GM18517 (cell line): ENCODE results near the gene DUSP2.

ENCODE experiments used
- ATAC-seq: cut with Tn5 transposase; IDR thresholded peaks from one replicate; pipeline ENCODE4 v1.9.1; 2021; ENCODE audit warnings: mild to moderate bottlenecking, moderate library complexity; ENCODE audit not compliant: unreplicated experiment

Gene DUSP2

GRCh38 chr2:96103761-96104486, 41.3 kb downstream of the DUSP2 start:
- no peak for ATAC-seq

DNA sequence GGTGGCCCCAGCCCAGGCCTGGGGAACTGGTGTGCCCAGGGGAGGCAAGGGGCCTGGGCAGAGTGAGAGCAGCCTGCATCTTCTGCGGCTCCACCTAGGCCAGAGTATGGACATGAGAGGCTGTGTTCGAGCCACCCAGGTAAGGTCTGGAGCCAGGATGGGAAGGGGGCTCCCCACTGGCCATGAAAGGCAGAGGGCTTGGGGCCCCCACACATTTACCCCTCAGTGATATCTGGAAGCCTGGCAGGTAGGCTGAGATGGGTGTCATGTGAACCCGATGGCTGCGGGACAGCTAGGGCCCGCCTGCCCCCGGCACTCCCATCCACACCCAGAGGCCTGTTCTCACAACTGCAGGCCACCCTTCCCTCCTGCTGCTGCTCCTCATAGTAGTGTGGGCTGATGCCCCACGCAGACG, 42.0 kb downstream of the DUSP2 start:
- no peak for ATAC-seq

DNA sequence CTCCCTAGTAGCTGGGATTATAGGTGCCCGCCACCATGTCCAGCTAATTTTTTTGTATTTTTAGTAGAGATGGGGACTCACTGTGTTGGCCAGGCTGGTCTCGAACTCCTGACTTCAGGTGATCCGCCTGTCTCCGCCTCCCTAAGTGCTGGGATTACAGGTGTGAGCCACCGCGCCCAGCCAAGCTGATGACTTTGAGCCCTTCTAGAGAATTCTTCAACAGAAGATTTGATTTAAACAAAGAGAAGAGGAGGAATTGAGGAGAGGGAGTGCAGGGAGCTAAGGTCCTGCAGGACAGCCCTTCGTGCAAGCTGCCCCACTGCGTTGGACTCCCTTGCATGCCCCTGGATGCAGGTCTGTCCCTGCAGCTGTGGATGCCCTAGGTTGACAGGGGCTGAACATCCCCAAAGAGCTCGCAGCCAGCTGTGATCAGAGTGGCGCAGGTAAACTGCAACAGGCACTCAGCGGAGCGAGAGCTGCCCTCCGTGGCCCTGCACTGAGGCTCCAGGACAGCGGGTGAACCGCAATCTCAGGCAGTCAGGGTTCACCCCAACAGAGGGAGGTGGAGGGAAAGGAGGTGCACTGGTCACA, 42.5 kb downstream of the DUSP2 start:
- ATAC-seq = no peak

- ATAC-seq = no peak
Observed at GRCh38 chr2:96100893-96101304, 44.3 kb downstream of the DUSP2 start.

- no peak for ATAC-seq
Observed at GRCh38 chr2:96099861-96100798, 45.1 kb downstream of the DUSP2 start.

DNA sequence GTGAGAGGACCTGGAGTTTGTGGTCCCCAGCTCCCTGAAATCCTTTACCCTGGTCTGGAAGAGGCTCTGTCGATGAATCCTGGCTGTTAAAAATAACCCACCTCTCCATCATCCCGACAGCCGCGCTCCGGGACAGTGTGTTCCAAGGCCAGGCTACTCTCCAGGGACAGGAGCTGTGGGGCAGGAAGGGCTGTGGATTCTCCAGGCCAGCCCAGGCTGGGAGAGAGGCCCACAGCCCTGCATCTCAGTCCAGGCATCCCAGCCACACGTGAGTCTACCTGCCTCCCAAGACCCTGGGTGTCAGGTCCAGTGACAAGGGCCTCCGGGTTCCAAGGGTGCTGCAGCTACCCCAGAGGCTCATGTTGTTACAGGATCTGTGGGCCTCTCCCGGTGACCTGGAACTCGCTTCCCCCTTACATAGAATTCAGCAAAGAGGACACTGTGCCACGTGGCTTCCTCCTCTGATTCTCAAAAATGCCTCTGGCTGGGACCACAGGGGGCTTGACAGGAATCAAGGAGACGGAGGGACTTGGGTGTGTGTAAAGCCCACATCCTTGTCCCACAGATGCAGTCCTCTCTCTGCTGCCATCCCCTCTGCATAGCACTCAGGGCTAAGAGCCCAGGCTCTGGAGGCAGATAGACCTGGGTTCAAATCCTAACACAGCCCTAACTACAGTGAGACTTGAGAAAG, 46.2 kb downstream of the DUSP2 start:
- ATAC-seq = no peak

- no peak for ATAC-seq
Observed at GRCh38 chr2:96097951-96098823, 47.1 kb downstream of the DUSP2 start.

DNA sequence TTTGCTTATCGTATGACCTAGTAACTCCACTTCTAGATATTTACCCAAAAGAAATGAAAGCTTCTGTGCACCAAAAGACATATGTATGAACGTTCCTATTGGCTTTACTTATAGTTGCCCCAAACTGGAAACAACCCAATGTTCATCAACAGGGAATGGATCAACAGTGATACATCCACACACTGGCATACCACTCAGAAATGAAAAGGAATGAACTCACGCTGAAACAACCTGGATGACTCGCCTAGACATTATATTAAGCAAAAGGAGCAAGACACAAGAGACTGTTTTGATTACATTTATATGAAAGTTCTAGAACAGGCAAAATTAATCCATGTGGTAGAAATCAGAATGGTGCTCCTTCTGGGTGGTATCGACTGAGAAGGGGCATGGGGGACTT, 47.8 kb downstream of the DUSP2 start:
- no peak for ATAC-seq

DNA sequence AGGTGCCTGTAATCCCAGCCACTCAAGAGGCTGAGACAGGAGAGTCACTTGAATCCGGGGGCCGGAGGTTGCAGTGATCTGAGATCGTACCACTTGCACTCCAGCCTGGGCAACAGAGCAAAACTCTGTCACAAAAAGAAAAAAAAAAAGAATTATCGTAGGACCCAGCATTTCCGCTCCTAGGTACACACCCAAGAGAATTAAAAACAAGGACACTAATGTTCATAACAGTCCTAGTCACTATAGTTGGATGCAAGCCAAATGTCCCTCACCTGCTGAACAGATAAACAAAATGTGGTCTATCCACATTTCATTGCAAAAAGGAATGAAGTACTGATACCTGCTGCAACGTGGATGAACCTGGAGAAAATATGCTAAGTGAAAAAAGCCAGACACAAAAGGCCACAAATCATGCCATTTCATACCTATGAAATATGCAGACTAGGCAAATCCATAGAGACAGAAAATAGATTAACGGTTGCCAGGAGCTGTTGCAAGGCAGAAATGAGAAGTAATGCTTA, 50.1 kb downstream of the DUSP2 start:
- ATAC-seq = no peak

- no peak for ATAC-seq
Observed at GRCh38 chr2:96093528-96093927, 51.7 kb downstream of the DUSP2 start.
